Measurements from ENCODE around the gene H2AZ2. TPM values are rescaled to one million over a fixed set of nuclear protein-coding genes. Genes with fewer than 3 reads are reported as not detected.

Gene H2AZ2
- total RNA-seq: 227 TPM

- peak; percentile 95 to 96 for DNase-seq (ENCODE audit: low spot score in 2 of 2)
- peak; percentile 97 for FAIRE-seq
These were observed at the start of gene H2AZ2 for GRCh38 chr7:44847920-44848634. Gene H2AZ2 (minus strand): TSS chr7:44848087. CDS start chr7:44847971, 116 bp downstream.

GRCh38 chr7:44897309-44897708 lies 49.4 kb upstream of the H2AZ2 start:
- FAIRE-seq (no peak), DNase-seq (ENCODE audit: low spot score in 2 of 2) (no peak)

- DNase-seq (ENCODE audit: low spot score in 2 of 2): no peak
- no peak for FAIRE-seq
These were observed 47.1 kb upstream of the H2AZ2 start for GRCh38 chr7:44894888-44895580.

- DNase-seq (ENCODE audit: low spot score in 2 of 2): no peak
- no peak for FAIRE-seq
These were observed 45.9 kb upstream of the H2AZ2 start for GRCh38 chr7:44893710-44894234.

- DNase-seq (ENCODE audit: low spot score in 2 of 2): no peak
These were observed 43.9 kb upstream of the H2AZ2 start for GRCh38 chr7:44891791-44892190.

GRCh38 chr7:44891372-44891771 lies 43.5 kb upstream of the H2AZ2 start:
- no peak for DNase-seq (ENCODE audit: low spot score in 2 of 2)
- no peak for FAIRE-seq

More at GRCh38 chr7:44891791-44892190, 43.9 kb upstream of the H2AZ2 start:
- no peak for FAIRE-seq

- FAIRE-seq (no peak), DNase-seq (ENCODE audit: low spot score in 2 of 2) (no peak)
These were observed 41.3 kb upstream of the H2AZ2 start for GRCh38 chr7:44889086-44889781.

GRCh38 chr7:44887293-44887692 lies 39.4 kb upstream of the H2AZ2 start:
- no peak for FAIRE-seq
- no peak for DNase-seq (ENCODE audit: low spot score in 2 of 2)

GRCh38 chr7:44885394-44886317 lies 37.8 kb upstream of the H2AZ2 start, which contains the start of gene PURB:
Gene PURB (minus strand): TSS chr7:44885530. CDS start chr7:44885348, 182 bp downstream.
- peak; percentile 95 to 98 for DNase-seq (ENCODE audit: low spot score in 2 of 2)
- FAIRE-seq: no peak

GRCh38 chr7:44884621-44885393 lies 36.9 kb upstream of the H2AZ2 start:
- DNase-seq (ENCODE audit: low spot score in 2 of 2) (peak in 1 of 2 donors; percentile 40), FAIRE-seq (no peak)

GRCh38 chr7:44883961-44884620 lies 36.2 kb upstream of the H2AZ2 start:
- FAIRE-seq: no peak
- no peak for DNase-seq (ENCODE audit: low spot score in 2 of 2)

GRCh38 chr7:44882899-44883298 lies 35.0 kb upstream of the H2AZ2 start:
- FAIRE-seq: no peak
- no peak for DNase-seq (ENCODE audit: low spot score in 2 of 2)

- FAIRE-seq (no peak), DNase-seq (ENCODE audit: low spot score in 2 of 2) (no peak)
These were observed 33.7 kb upstream of the H2AZ2 start for GRCh38 chr7:44881610-44882009.

- no peak for FAIRE-seq
- no peak for DNase-seq (ENCODE audit: low spot score in 2 of 2)
These were observed 33.2 kb upstream of the H2AZ2 start for GRCh38 chr7:44881066-44881600.

- FAIRE-seq: no peak
- no peak for DNase-seq (ENCODE audit: low spot score in 2 of 2)
These were observed 32.6 kb upstream of the H2AZ2 start for GRCh38 chr7:44880317-44881018.

- DNase-seq (ENCODE audit: low spot score in 2 of 2) (no peak), FAIRE-seq (no peak)
These were observed 28.5 kb upstream of the H2AZ2 start for GRCh38 chr7:44876393-44876792.

- DNase-seq (ENCODE audit: low spot score in 2 of 2) (no peak), FAIRE-seq (no peak)
These were observed 27.4 kb upstream of the H2AZ2 start for GRCh38 chr7:44875241-44875640.

GRCh38 chr7:44872787-44873186 lies 24.9 kb upstream of the H2AZ2 start:
- no peak for FAIRE-seq
- DNase-seq (ENCODE audit: low spot score in 2 of 2): no peak
